Fibroblast of the aortic adventitia (primary cell): Measurements from ENCODE around the gene SLC15A1. TPM values are rescaled to one million over a fixed set of nuclear protein-coding genes. Genes with fewer than 3 reads are reported as not detected.

Experiments used
- DNase-seq: peaks from one replicate; pipeline ENCODE4 v3.0.0-alpha.2; 2010; ENCODE audit warnings: low read depth
- H3K4me3 ChIP-seq: 2 replicates; pipeline ENCODE4 v1.5.1; 2011; ENCODE audit warnings: low read depth, mild to moderate bottlenecking, control low read depth, low read length, moderate library complexity
- total RNA-seq: library from RNA; depleted of rRNA; stranded (reverse); fragments of >200 nt; gene quantifications from 2 replicates; pipeline ENCODE4 v1.2.3, GENCODE V29; 2012; ENCODE audit warnings: low replicate concordance
- TF ChIP-seq, protein P1 (sequence below): IDR thresholded peaks from 2 replicates; pipeline ENCODE4 v1.5.1; 2011; ENCODE audit warnings: mild to moderate bottlenecking, low read length, control low read depth, inconsistent platforms; ENCODE audit not compliant: insufficient read depth

SLC15A1 gene
- total RNA-seq, 1 donor, result not detected

- DNase-seq, result no peak
- TF ChIP-seq, protein P1, sequence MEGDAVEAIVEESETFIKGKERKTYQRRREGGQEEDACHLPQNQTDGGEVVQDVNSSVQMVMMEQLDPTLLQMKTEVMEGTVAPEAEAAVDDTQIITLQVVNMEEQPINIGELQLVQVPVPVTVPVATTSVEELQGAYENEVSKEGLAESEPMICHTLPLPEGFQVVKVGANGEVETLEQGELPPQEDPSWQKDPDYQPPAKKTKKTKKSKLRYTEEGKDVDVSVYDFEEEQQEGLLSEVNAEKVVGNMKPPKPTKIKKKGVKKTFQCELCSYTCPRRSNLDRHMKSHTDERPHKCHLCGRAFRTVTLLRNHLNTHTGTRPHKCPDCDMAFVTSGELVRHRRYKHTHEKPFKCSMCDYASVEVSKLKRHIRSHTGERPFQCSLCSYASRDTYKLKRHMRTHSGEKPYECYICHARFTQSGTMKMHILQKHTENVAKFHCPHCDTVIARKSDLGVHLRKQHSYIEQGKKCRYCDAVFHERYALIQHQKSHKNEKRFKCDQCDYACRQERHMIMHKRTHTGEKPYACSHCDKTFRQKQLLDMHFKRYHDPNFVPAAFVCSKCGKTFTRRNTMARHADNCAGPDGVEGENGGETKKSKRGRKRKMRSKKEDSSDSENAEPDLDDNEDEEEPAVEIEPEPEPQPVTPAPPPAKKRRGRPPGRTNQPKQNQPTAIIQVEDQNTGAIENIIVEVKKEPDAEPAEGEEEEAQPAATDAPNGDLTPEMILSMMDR, result no peak
- no peak overlapping the region for H3K4me3 ChIP-seq
Observed at GRCh38 chr13:98787173-98787572, 34.7 kb upstream of the SLC15A1 start.

- TF ChIP-seq, protein P1, result no peak
- no peak overlapping the region for H3K4me3 ChIP-seq
- DNase-seq, result no peak
Observed at GRCh38 chr13:98786023-98786422, 33.6 kb upstream of the SLC15A1 start.

GRCh38 chr13:98785405-98785804 is 32.9 kb upstream of the SLC15A1 start:
- DNase-seq, result no peak
- TF ChIP-seq, protein P1, result no peak

DNA sequence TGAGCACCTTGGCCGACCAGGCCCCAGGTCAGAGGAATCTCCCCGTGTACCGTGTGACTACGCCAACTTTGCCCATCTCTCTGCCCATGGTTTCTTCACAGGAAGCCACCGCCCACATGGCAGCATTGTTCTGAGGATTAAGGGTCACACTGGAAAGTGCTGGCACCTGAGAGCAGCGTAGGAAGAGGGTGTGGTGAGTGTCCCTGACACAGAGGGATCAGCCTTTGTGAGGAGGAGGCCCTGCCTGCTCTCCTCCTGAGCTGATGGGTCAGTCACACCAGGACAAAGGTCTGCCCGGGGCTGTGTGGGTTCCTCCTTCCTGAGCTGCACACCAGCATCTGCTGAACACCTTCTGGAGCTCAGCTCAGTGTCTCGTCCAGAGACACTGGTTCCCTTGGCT is 32.2 kb upstream of the SLC15A1 start:
- no peak overlapping the region for H3K4me3 ChIP-seq
- TF ChIP-seq, protein P1, result no peak
- no peak for DNase-seq

More at GRCh38 chr13:98785405-98785804, 32.9 kb upstream of the SLC15A1 start:
- no peak overlapping the region for H3K4me3 ChIP-seq

DNA sequence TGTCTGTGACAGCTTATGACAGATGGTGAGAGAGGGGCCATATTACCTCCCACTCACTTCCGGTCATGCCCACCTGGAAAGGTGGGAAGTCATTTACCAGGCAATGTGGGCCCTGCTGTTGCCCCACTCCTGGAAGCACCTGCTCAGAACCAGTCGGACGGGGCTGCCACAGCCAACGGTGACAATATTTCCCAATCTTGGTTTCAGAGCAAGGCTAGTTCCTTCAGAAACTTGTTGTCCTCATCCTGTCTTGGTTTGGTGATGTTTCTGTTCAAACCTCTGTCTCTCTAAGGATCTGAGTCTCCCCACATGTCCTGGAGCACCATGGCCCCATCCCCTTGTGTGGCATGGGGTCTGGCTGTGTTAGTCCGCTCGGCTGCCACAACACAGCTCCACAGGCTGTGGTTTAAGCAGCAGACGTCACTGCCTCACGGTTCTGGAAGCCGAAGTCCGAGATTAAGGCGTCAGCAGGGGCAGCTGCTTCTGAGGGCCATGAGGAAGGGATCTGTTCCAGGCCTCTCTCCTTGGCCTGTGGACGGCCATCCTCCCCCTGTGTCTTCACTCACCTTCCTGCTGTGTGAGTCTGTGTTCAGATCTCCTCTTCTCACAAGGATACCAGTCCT is 31.5 kb upstream of the SLC15A1 start:
- TF ChIP-seq, protein P1, result no peak
- DNase-seq, result no peak
- H3K4me3 ChIP-seq, result no peak overlapping the region

- no peak overlapping the region for H3K4me3 ChIP-seq
- peak; percentile 15 for DNase-seq
- TF ChIP-seq, protein P1, result no peak
Observed at GRCh38 chr13:98782654-98783053, 30.2 kb upstream of the SLC15A1 start.

DNA sequence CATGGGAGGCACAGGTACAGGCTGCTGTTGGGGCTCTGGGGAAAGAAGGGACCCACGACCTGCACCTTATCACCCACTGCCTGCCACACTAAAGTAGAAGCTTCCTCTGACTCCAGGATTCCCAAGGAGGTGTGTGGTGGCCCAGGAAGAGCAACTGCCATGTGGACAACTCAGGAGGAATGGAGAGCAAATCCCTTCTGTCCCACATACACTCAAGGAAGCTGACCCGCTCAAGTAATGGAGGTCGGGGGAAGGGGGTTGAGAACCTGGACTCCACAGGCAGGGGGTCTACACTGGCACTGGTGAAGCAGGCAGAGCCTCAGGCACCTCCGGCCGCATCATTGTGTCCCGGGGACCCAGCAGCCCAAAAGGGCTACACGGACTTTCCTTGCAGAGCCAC is 29.4 kb upstream of the SLC15A1 start:
- no peak for DNase-seq
- TF ChIP-seq, protein P1, result no peak
- H3K4me3 ChIP-seq, result no peak overlapping the region
